ENCODE data around the gene MPPED2. TPM values are rescaled to one million over a fixed set of nuclear protein-coding genes. Genes with fewer than 3 reads are reported as not detected.
A peak's percentile ranks its signal among the peaks of the same experiment; 100 is the strongest.

Gene MPPED2
- total RNA-seq, 4 donors from 2014 or later = 0.37 to 1.8 (median 1.3) TPM

- no peak overlapping the region for H3K4me3 ChIP-seq (ENCODE audit: low read depth, poor library complexity, severe bottlenecking)
- intact Hi-C loops (cut with DNase I; ENCODE audit: low total_unique reads) = no loop called here
- WGBS, 2 donors = 37 to 41% methylated on average over 3 of the region's 3 CpGs
- TF ChIP-seq CTCF (IDR thresholded peaks at IDR 0.05) (no peak), POLR2A (IDR thresholded peaks at IDR 0.05) (no peak)
- DNase-seq (ENCODE audit: low spot score in 2 of 2) = no peak
Measured at GRCh38 chr11:30483056-30483455, 103.1 kb downstream of the MPPED2 start.

- no peak for DNase-seq (ENCODE audit: low spot score in 2 of 2)
- 52 to 61% methylated on average over 4 of the region's 4 CpGs for WGBS, 2 donors
- H3K4me3 ChIP-seq (ENCODE audit: low read depth, poor library complexity, severe bottlenecking) = no peak overlapping the region
- no peak for TF ChIP-seq POLR2A (IDR thresholded peaks at IDR 0.05)
- no peak for TF ChIP-seq CTCF (IDR thresholded peaks at IDR 0.05)
- intact Hi-C loops (cut with DNase I; ENCODE audit: low total_unique reads) = no loop called here
Measured at GRCh38 chr11:30481796-30482195, 104.4 kb downstream of the MPPED2 start.

GRCh38 chr11:30481330-30481729 lies 104.8 kb downstream of the MPPED2 start:
- TF ChIP-seq CTCF (IDR thresholded peaks at IDR 0.05) (no peak), POLR2A (IDR thresholded peaks at IDR 0.05) (no peak)
- intact Hi-C loops (cut with DNase I; ENCODE audit: low total_unique reads) = no loop called here
- H3K4me3 ChIP-seq (ENCODE audit: low read depth, poor library complexity, severe bottlenecking) = no peak overlapping the region
- DNase-seq (ENCODE audit: low spot score in 2 of 2) = no peak
- 42 to 45% methylated on average over 5 of the region's 5 CpGs for WGBS, 2 donors

- H3K4me3 ChIP-seq (ENCODE audit: low read depth, poor library complexity, severe bottlenecking) = no peak overlapping the region
- DNase-seq (ENCODE audit: low spot score in 2 of 2) = no peak
- WGBS, 2 donors = 80 to 91% methylated on average over 4 of the region's 4 CpGs
- TF ChIP-seq CTCF (IDR thresholded peaks at IDR 0.05) (no peak), POLR2A (IDR thresholded peaks at IDR 0.05) (no peak)
- intact Hi-C loops (cut with DNase I; ENCODE audit: low total_unique reads) = loop anchor here (5.0 kb wide), 1 partner anchor 1307 kb away; no protein-coding TSS in a partner anchor
Measured at GRCh38 chr11:30479899-30480298, 106.3 kb downstream of the MPPED2 start.

- 38 to 47% methylated on average over 3 of the region's 3 CpGs for WGBS, 2 donors
- intact Hi-C loops (cut with DNase I; ENCODE audit: low total_unique reads) = loop anchor here (5.0 kb wide), 1 partner anchor 1308 kb away; no protein-coding TSS in a partner anchor
- TF ChIP-seq POLR2A (IDR thresholded peaks at IDR 0.05) = no peak
- no peak for TF ChIP-seq CTCF (IDR thresholded peaks at IDR 0.05)
- DNase-seq (ENCODE audit: low spot score in 2 of 2) = peak in 1 of 2 donors; percentile 17
- H3K4me3 ChIP-seq (ENCODE audit: low read depth, poor library complexity, severe bottlenecking) = no peak overlapping the region
Measured at GRCh38 chr11:30478923-30479322, 107.2 kb downstream of the MPPED2 start.

- intact Hi-C loops (cut with DNase I; ENCODE audit: low total_unique reads) = loop anchor here (5.0 kb wide), 1 partner anchor 1310 kb away; no protein-coding TSS in a partner anchor
Measured at GRCh38 chr11:30477061-30477460, 109.1 kb downstream of the MPPED2 start.

More at GRCh38 chr11:30477061-30477460, 109.1 kb downstream of the MPPED2 start:
- no peak overlapping the region for H3K4me3 ChIP-seq (ENCODE audit: low read depth, poor library complexity, severe bottlenecking)
- no peak for DNase-seq (ENCODE audit: low spot score in 2 of 2)
- no peak for TF ChIP-seq POLR2A (IDR thresholded peaks at IDR 0.05)

Data from lower leg skin (tissue), 4 donors.